Suprapubic skin (tissue), 4 donors: ENCODE data around the gene PLXNA2. TPM values are rescaled to one million over a fixed set of nuclear protein-coding genes. Genes with fewer than 3 reads are reported as not detected.

ENCODE experiments used
- DNase-seq, 2 donors: peaks; one replicate each; pipeline ENCODE4 v3.0.0-alpha.2; 2019; ENCODE audit warnings: low spot score in 2 of 2
- H3K27ac ChIP-seq: fragments of 200-600 bp; sonication (generic); one replicate; pipeline ENCODE4 v1.5.1; 2019
- H3K27me3 ChIP-seq: fragments of 200-600 bp; sonication (generic); one replicate; pipeline ENCODE4 v1.5.1; 2019
- H3K36me3 ChIP-seq: fragments of 200-600 bp; sonication (generic); one replicate; pipeline ENCODE4 v1.5.1; 2019
- H3K4me1 ChIP-seq: fragments of 200-600 bp; sonication (generic); one replicate; pipeline ENCODE4 v1.5.1; 2019
- H3K4me3 ChIP-seq: fragments of 200-600 bp; sonication (generic); one replicate; pipeline ENCODE4 v1.5.1; 2019; ENCODE audit warnings: mild to moderate bottlenecking
- H3K9me3 ChIP-seq: fragments of 200-600 bp; sonication (generic); one replicate; pipeline ENCODE4 v1.5.1; 2019
- CTCF ChIP-seq, 2 donors: fragments of 200-600 bp in 1 of 2; fragments of 450-650 bp in 1 of 2; sonication (generic) in 1 of 2; IDR thresholded peaks; one replicate each; pipeline ENCODE4 v1.5.1; 2016 to 2019; ENCODE audit warnings: antibody characterized with exemption in 2 of 2, mild to moderate bottlenecking in 1 of 2, moderate library complexity in 1 of 2
- EP300 ChIP-seq: sonication (generic); formaldehyde crosslinking; IDR thresholded peaks from one replicate; pipeline ENCODE4 v1.6.1; 2017; ENCODE audit warnings: antibody characterized with exemption
- POLR2A ChIP-seq, 2 donors: fragments of 450-650 bp; IDR thresholded peaks; one replicate each; pipeline ENCODE4 v1.6.1; 2017; ENCODE audit warnings: antibody characterized with exemption in 2 of 2, mild to moderate bottlenecking in 2 of 2, moderate library complexity in 2 of 2
- POLR2AphosphoS5 ChIP-seq, 3 donors: sonication (generic); formaldehyde crosslinking; IDR thresholded peaks; one replicate each; pipeline ENCODE4 v1.6.1; 2017; ENCODE audit warnings: antibody characterized with exemption in 3 of 3
- WGBS: methylation state at CpG from one replicate; pipeline ENCODE4 v1.1.5; 2018; 5-methylcytosine and 5-hydroxymethylcytosine counted together
- total RNA-seq, 4 donors: library from RNA; depleted of rRNA; stranded (reverse); fragments of >200 nt; gene quantifications; one replicate each; pipeline ENCODE4 v1.1.0, GENCODE V29; 2016

Gene PLXNA2
- total RNA-seq, 4 donors from 2014 or later: 35.3 to 53.9 (median 45.7) TPM

DNA sequence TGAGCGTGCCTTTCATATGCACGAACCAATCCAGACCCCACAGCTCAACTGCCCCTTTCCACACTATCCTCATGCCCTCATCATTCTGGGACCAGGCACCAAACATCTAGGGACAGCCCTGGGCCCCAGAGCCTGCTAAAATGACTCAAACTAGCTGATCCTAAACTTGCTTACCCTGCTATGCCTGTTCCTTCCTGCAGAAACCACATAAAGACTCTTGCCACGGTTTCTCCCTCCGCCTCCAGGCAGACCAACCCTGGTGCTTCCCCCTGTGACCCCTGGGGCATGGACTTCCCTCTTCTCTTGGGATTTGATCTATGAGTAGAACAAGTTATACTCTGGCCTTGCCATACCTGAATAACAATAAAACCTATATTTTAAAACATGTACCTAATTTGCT, 195.3 kb downstream of the PLXNA2 start:
- H3K27ac ChIP-seq: peak overlapping the region; percentile 80
- DNase-seq: no peak
- H3K27me3 ChIP-seq: no peaks in the 10 kb centered on the region
- WGBS: 70% methylated on average over 4 of the region's 4 CpGs
- no peak overlapping the region for H3K4me3 ChIP-seq
- H3K4me1 ChIP-seq: peaks cover 43% of the 10 kb centered on the region
- H3K36me3 ChIP-seq: peaks cover 33% of the 10 kb centered on the region
- no peaks in the 10 kb centered on the region for H3K9me3 ChIP-seq
- peak in 1 of 3 donors; percentile 54 for TF ChIP-seq POLR2AphosphoS5 (IDR thresholded peaks at IDR 0.05)
- no peak for TF ChIP-seq CTCF (IDR thresholded peaks at IDR 0.05)

DNA sequence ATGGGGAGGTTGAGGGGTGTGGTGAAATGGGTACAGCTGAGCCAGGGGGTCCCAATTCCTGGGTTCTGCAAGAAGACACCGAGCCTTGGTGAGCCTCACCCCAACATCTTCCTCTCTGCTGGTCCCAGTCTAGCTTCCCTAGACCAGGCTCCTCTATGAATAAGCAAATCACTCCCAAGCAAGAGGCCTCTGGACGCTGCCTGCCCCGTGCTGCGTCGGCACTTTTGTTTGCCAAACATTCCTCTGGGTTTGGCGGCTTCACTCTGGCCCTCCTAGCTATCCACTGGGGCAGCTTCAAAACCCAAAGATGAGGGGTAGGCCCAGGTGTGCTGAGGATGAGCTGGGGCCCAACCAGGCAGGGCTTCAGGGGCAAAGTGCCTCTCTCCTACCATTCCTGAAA, 196.2 kb downstream of the PLXNA2 start:
- no peaks in the 10 kb centered on the region for H3K27me3 ChIP-seq
- DNase-seq: no peak
- peak overlapping the region; percentile 80 for H3K27ac ChIP-seq
- H3K4me1 ChIP-seq: peaks cover 49% of the 10 kb centered on the region
- H3K4me3 ChIP-seq: no peak overlapping the region
- H3K36me3 ChIP-seq: peaks cover 31% of the 10 kb centered on the region
- TF ChIP-seq CTCF (IDR thresholded peaks at IDR 0.05) (no peak), POLR2AphosphoS5 (IDR thresholded peaks at IDR 0.05) (no peak), EP300 (no peak), POLR2A (IDR thresholded peaks at IDR 0.05) (no peak)
- WGBS: 33% methylated on average over 1 of the region's 6 CpGs
- no peaks in the 10 kb centered on the region for H3K9me3 ChIP-seq

GRCh38 chr1:208047476-208047934, 196.7 kb downstream of the PLXNA2 start:
- DNase-seq: peak in 1 of 2 donors; percentile 84
- WGBS: 25% methylated on average over 6 of the region's 6 CpGs

GRCh38 chr1:208045463-208046260, 198.5 kb downstream of the PLXNA2 start:
- 71% methylated on average over 16 of the region's 16 CpGs for WGBS
- no peaks in the 10 kb centered on the region for H3K9me3 ChIP-seq
- peaks cover 49% of the 10 kb centered on the region for H3K4me1 ChIP-seq
- peaks cover 35% of the 10 kb centered on the region for H3K36me3 ChIP-seq
- TF ChIP-seq EP300 (no peak), CTCF (IDR thresholded peaks at IDR 0.05) (no peak), POLR2AphosphoS5 (IDR thresholded peaks at IDR 0.05) (no peak), POLR2A (IDR thresholded peaks at IDR 0.05) (no peak)
- H3K27ac ChIP-seq: no peak overlapping the region
- H3K27me3 ChIP-seq: no peaks in the 10 kb centered on the region
- DNase-seq: no peak
- no peak overlapping the region for H3K4me3 ChIP-seq

More at GRCh38 chr1:208047476-208047934, 196.7 kb downstream of the PLXNA2 start:
- TF ChIP-seq POLR2A (IDR thresholded peaks at IDR 0.05) (no peak), POLR2AphosphoS5 (IDR thresholded peaks at IDR 0.05) (peak in 1 of 3 donors; percentile 85)
- H3K4me3 ChIP-seq: no peak overlapping the region
- peak overlapping the region; percentile 80 for H3K27ac ChIP-seq
- H3K4me1 ChIP-seq: peaks cover 49% of the 10 kb centered on the region
- H3K9me3 ChIP-seq: no peaks in the 10 kb centered on the region
- no peaks in the 10 kb centered on the region for H3K27me3 ChIP-seq
- peaks cover 32% of the 10 kb centered on the region for H3K36me3 ChIP-seq

GRCh38 chr1:208044589-208045462, 199.4 kb downstream of the PLXNA2 start:
- Histone ChIP-seq H3K27me3 (no peaks in the 10 kb centered on the region), H3K9me3 (no peaks in the 10 kb centered on the region), H3K27ac (no peak overlapping the region), H3K4me3 (no peak overlapping the region), H3K4me1 (peaks cover 49% of the 10 kb centered on the region), H3K36me3 (peaks cover 33% of the 10 kb centered on the region)
- TF ChIP-seq CTCF (IDR thresholded peaks at IDR 0.05) (no peak), POLR2A (IDR thresholded peaks at IDR 0.05) (no peak), EP300 (no peak), POLR2AphosphoS5 (IDR thresholded peaks at IDR 0.05) (no peak)
- no peak for DNase-seq
- 82% methylated on average over 27 of the region's 27 CpGs for WGBS
